Vagina (tissue), 2 donors: ENCODE results near the gene STOX1.

Source experiments
- POLR2A ChIP-seq, 2 donors: fragments of 450-650 bp; IDR thresholded peaks; one replicate each; pipeline ENCODE4 v1.6.1; 2017; ENCODE audit warnings: antibody characterized with exemption in 2 of 2, mild to moderate bottlenecking in 2 of 2, moderate library complexity in 2 of 2
- POLR2AphosphoS5 ChIP-seq, 2 donors: sonication (generic); formaldehyde crosslinking; IDR thresholded peaks; one replicate each; pipeline ENCODE4 v1.9.0; 2017; ENCODE audit warnings: antibody characterized with exemption in 2 of 2, mild to moderate bottlenecking in 2 of 2, low read depth in 1 of 2; ENCODE audit not compliant: insufficient read depth in 1 of 2
- TF ChIP-seq, protein P1 (sequence below), 3 experiments: fragments of 450-650 bp in 2 of 3; fragments of 200-600 bp in 1 of 3; sonication (generic) in 1 of 3; IDR thresholded peaks; one replicate each; pipeline ENCODE4 v1.5.1; 2017 to 2019; ENCODE audit warnings: antibody characterized with exemption in 3 of 3, mild to moderate bottlenecking in 2 of 3, moderate library complexity in 2 of 3

DNA sequence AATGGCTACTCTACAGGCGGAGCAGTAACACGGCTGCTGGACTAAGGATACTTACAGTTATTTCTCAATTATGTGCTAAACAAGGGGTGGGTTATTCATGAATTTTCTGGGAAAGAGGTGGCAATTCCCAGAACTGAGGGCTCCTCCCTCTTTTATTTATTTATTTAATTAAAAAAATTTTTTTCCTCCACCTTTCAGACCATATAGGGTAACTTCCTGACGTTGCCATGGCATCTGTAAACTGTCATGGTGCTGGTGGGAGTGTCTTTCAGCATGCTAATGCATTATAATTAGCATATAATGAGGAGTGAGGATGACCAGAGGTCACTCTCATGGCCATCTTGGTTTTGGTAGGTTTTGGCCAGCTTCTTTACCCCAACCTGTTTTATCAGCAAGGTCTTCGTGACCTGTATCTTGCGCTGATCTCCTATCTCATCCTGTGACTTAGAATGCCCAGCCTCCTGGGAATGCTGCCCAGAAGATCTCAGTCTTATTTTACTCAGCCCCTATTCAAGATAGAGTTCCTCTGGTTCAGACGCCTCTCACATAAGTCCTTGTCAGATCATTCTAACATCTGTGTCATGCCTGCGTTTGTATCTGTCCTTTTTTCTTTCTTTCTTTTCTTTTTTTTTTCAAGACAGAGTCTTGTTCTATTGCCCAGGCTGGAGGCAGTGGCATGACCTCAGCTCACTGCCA, 15.9 kb upstream of the STOX1 start:
- TF ChIP-seq, protein P1, sequence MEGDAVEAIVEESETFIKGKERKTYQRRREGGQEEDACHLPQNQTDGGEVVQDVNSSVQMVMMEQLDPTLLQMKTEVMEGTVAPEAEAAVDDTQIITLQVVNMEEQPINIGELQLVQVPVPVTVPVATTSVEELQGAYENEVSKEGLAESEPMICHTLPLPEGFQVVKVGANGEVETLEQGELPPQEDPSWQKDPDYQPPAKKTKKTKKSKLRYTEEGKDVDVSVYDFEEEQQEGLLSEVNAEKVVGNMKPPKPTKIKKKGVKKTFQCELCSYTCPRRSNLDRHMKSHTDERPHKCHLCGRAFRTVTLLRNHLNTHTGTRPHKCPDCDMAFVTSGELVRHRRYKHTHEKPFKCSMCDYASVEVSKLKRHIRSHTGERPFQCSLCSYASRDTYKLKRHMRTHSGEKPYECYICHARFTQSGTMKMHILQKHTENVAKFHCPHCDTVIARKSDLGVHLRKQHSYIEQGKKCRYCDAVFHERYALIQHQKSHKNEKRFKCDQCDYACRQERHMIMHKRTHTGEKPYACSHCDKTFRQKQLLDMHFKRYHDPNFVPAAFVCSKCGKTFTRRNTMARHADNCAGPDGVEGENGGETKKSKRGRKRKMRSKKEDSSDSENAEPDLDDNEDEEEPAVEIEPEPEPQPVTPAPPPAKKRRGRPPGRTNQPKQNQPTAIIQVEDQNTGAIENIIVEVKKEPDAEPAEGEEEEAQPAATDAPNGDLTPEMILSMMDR (IDR thresholded peaks at IDR 0.05): no peak
- TF ChIP-seq POLR2A (IDR thresholded peaks at IDR 0.05) (no peak), POLR2AphosphoS5 (IDR thresholded peaks at IDR 0.05; ENCODE audit: insufficient read depth in 1 of 2, low read depth in 1 of 2) (no peak)
